Endothelial cell of umbilical vein (primary cell): ENCODE data around the gene CHID1.

Experiments used
- EZH2 ChIP-seq: IDR thresholded peaks from 2 replicates; pipeline ENCODE4 v1.6.1; 2012; ENCODE audit warnings: borderline replicate concordance, low read depth, mild to moderate bottlenecking, moderate library complexity, low read length, inconsistent platforms; ENCODE audit not compliant: severe bottlenecking
- FOS ChIP-seq: IDR thresholded peaks from 2 replicates; pipeline ENCODE4 v1.6.1; 2011; ENCODE audit warnings: mild to moderate bottlenecking, low read length, moderate library complexity, borderline replicate concordance; ENCODE audit not compliant: insufficient read depth
- GATA2 ChIP-seq: IDR thresholded peaks from 2 replicates; pipeline ENCODE4 v1.7.0; 2011; ENCODE audit warnings: low read depth, mild to moderate bottlenecking, moderate library complexity, mixed read lengths, low read length; ENCODE audit not compliant: insufficient read length, insufficient read depth
- JUN ChIP-seq: IDR thresholded peaks from 2 replicates; pipeline ENCODE4 v1.6.1; 2011; ENCODE audit warnings: borderline replicate concordance, low read depth; ENCODE audit not compliant: insufficient read length, insufficient read depth
- MAX ChIP-seq: IDR thresholded peaks from 2 replicates; pipeline ENCODE4 v1.6.1; 2011; ENCODE audit not compliant: insufficient read depth, insufficient read length
- MYC ChIP-seq: IDR thresholded peaks from one replicate; pipeline ENCODE4 v1.6.1; 2011; ENCODE audit warnings: mild to moderate bottlenecking, low read depth, low read length
- POLR2A ChIP-seq: IDR thresholded peaks from 2 replicates; pipeline ENCODE4 v1.6.1; 2012; ENCODE audit warnings: low read depth, mild to moderate bottlenecking, control low read depth, low read length
- POLR2AphosphoS5 ChIP-seq: IDR thresholded peaks from 2 replicates; pipeline ENCODE4 v1.6.1; 2012; ENCODE audit warnings: low read depth, mild to moderate bottlenecking, control low read depth, low read length, moderate library complexity; ENCODE audit not compliant: insufficient read depth
- TF ChIP-seq, protein P1 (sequence below), 2 donors: IDR thresholded peaks; 1 replicate in 1 of 2; 2 replicates in 1 of 2; pipeline ENCODE4 v1.5.1; 2011; ENCODE audit warnings: low read length in 2 of 2, mild to moderate bottlenecking in 2 of 2, moderate library complexity in 2 of 2, control low read depth in 1 of 2, inconsistent platforms in 1 of 2, low read depth in 1 of 2; ENCODE audit not compliant: insufficient read depth in 1 of 2; ENCODE audit errors: extremely low read depth in 1 of 2

DNA sequence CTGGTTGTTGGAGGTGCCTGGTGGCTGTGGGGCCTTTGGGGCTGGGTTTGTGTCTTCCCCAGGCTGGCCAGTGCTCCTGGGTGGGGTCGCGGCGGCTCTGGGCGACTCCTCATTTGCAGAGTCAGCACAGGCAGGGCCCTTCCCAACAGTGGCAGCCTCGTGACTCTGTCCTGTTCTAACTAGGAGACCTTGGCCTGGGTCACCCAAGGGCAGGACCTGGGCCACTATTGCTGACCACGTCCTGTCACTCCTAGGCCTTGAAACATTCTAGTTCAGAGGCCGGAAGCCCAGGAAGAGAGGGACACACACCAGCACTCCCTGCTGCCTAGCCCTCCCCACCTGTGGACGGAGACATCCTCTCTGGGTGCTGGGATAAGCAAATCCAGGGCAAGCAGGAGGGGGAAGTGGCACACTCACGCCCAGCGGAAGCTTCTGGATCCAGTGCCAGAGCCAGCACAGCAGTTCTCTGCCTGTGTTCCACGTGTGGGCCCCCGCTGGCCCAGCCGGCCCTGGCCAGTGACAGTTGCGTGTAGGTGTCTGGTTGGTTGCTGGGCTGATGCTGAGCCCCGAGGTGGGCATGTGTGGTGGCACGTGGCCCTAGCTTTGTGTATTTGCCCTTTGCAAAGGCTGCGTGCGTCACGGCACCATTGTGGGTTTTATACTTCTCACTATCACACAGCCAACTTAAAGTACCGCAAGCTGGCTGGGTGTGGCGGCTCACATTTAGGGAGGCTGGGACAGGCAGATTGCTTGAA lies 4.3 kb upstream of the CHID1 start:
- TF ChIP-seq, protein P1, sequence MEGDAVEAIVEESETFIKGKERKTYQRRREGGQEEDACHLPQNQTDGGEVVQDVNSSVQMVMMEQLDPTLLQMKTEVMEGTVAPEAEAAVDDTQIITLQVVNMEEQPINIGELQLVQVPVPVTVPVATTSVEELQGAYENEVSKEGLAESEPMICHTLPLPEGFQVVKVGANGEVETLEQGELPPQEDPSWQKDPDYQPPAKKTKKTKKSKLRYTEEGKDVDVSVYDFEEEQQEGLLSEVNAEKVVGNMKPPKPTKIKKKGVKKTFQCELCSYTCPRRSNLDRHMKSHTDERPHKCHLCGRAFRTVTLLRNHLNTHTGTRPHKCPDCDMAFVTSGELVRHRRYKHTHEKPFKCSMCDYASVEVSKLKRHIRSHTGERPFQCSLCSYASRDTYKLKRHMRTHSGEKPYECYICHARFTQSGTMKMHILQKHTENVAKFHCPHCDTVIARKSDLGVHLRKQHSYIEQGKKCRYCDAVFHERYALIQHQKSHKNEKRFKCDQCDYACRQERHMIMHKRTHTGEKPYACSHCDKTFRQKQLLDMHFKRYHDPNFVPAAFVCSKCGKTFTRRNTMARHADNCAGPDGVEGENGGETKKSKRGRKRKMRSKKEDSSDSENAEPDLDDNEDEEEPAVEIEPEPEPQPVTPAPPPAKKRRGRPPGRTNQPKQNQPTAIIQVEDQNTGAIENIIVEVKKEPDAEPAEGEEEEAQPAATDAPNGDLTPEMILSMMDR (IDR thresholded peaks at IDR 0.05; ENCODE audit: extremely low read depth in 1 of 2, insufficient read depth in 1 of 2, low read depth in 1 of 2, low read length in 2 of 2), result no peak
- TF ChIP-seq POLR2AphosphoS5 (no peak), POLR2A (no peak), MAX (no peak), JUN (no peak), EZH2 (no peak), FOS (no peak), GATA2 (no peak), MYC (no peak)
